Spleen (tissue), 11 donors: ENCODE measurements around the gene COQ10A. TPM values are rescaled to one million over a fixed set of nuclear protein-coding genes. Genes with fewer than 3 reads are reported as not detected.

Source experiments
- DNase-seq: peaks from one replicate; pipeline ENCODE4 v3.0.0-alpha.2; 2020
- H3K27ac ChIP-seq, 8 donors: fragments of 200-600 bp; sonication (generic) in 7 of 8; 1 replicate in 4 of 8; 2 replicates in 4 of 8; pipeline versions ENCODE4 v1.5.0 to v1.8.0; 2016 to 2021; ENCODE audit warnings: inconsistent platforms in 4 of 8, mild to moderate bottlenecking in 4 of 8, moderate library complexity in 1 of 8
- H3K27me3 ChIP-seq, 7 donors: fragments of 200-600 bp; sonication (generic) in 6 of 7; replicated peaks in 1 of 7; 1 replicate in 4 of 7; 2 replicates in 3 of 7; pipeline versions ENCODE4 v1.5.0 to v1.8.0; 2016 to 2021; ENCODE audit warnings: inconsistent platforms in 3 of 7, mild to moderate bottlenecking in 1 of 7
- H3K36me3 ChIP-seq, 6 donors: fragments of 200-600 bp; sonication (generic) in 5 of 6; 1 replicate in 4 of 6; 2 replicates in 2 of 6; pipeline versions ENCODE4 v1.5.0 to v1.8.0; 2016 to 2021; ENCODE audit warnings: inconsistent platforms in 2 of 6
- H3K4me1 ChIP-seq, 6 donors: fragments of 200-600 bp; sonication (generic) in 5 of 6; 1 replicate in 3 of 6; 2 replicates in 3 of 6; pipeline versions ENCODE4 v1.5.0 to v1.8.0; 2016 to 2021; ENCODE audit warnings: inconsistent platforms in 3 of 6
- H3K4me3 ChIP-seq, 8 donors: fragments of 200-600 bp; sonication (generic) in 7 of 8; 1 replicate in 4 of 8; 2 replicates in 4 of 8; pipeline versions ENCODE4 v1.5.0 to v1.8.0; 2016 to 2021; ENCODE audit warnings: inconsistent platforms in 4 of 8, mild to moderate bottlenecking in 4 of 8, moderate library complexity in 2 of 8
- H3K9me3 ChIP-seq, 8 donors: fragments of 200-600 bp; sonication (generic) in 7 of 8; 1 replicate in 4 of 8; 2 replicates in 4 of 8; pipeline versions ENCODE4 v1.5.0 to v1.8.0; 2016 to 2021; ENCODE audit warnings: inconsistent platforms in 4 of 8
- CTCF ChIP-seq, 11 experiments: fragments of 200-600 bp in 7 of 11; fragments of 450-650 bp in 4 of 11; sonication (generic) in 4 of 11; IDR thresholded peaks in 8 of 11; conservative IDR thresholded peaks in 3 of 11; 1 replicate in 7 of 11; 2 replicates in 4 of 11; pipeline versions ENCODE4 v1.4.0 to v1.8.0; 2016 to 2021; ENCODE audit warnings: antibody characterized with exemption in 11 of 11, inconsistent platforms in 4 of 11, mild to moderate bottlenecking in 1 of 11
- POLR2A ChIP-seq, 3 donors: fragments of 450-650 bp; IDR thresholded peaks; one replicate each; pipeline ENCODE4 v1.5.1; 2017; ENCODE audit warnings: antibody characterized with exemption in 3 of 3, mild to moderate bottlenecking in 1 of 3
- POLR2AphosphoS5 ChIP-seq, 3 donors: sonication (generic); formaldehyde crosslinking; IDR thresholded peaks; one replicate each; pipeline ENCODE4 v1.5.1; 2017; ENCODE audit warnings: antibody characterized with exemption in 3 of 3
- WGBS, 5 donors: extraction: QIAGEN DNeasy Blood & Tissue Kit in 3 of 5; methylation state at CpG; one replicate each; pipeline versions ENCODE4 v1.1.5 to v1.1.7; 2013 to 2018; 5-methylcytosine and 5-hydroxymethylcytosine counted together
- intact Hi-C: fragments of 100-400 bp; cut with DNase I; formaldehyde crosslinking; loops from one replicate; pipeline ENCODE4 v1.15.0; 2023; ENCODE audit warnings: low total_unique reads
- polyA plus RNA-seq, 3 donors: library from polyadenylated mRNA; stranded (reverse); fragments of 200-250 nt; gene quantifications; one replicate each; pipeline ENCODE4 v1.2.1, GENCODE V29; 2013
- total RNA-seq, 7 donors: library from RNA; depleted of rRNA in 3 of 7; stranded (reverse); fragments of >200 nt in 3 of 7; fragmentation: NEBNext Ultra II Directional in 4 of 7; extraction: Animal tissue kit (Norgen Biotek cat#: 25700) in 4 of 7; gene quantifications; one replicate each; pipeline versions ENCODE4 v1.1.0 to v1.2.1, GENCODE V29; 2016 to 2021
- donor health status: healthy with polysubstance abuse.
- donor health status: DM: no; HTN: no; CAD: no; lungs with moderate emphysema.
- donor health status: DM: no; HTN: no; CAD: no.
- donor health status: Bipolar disorder and iron deficiency.
- donor health status: healthy.
- donor health status: DM: no; HTN: no; CAD: no.
- donor health status: DM: yes; HTN: yes; CAD: no.

The COQ10A gene
- total and polyA plus RNA-seq, 10 donors: 13.9 to 37.3 (median 20.1) TPM

- Histone ChIP-seq H3K4me3 (no peak overlapping the region), H3K27me3 (no peaks in the 10 kb centered on the region), H3K27ac (no peak overlapping the region), H3K36me3 (peaks cover 0 to 54% (median 26%) of the 10 kb centered on the region in 6 donors), H3K4me1 (no peaks in the 10 kb centered on the region), H3K9me3 (no peaks in the 10 kb centered on the region)
- intact Hi-C loops: no loop called here
- no peak for TF ChIP-seq POLR2AphosphoS5 (IDR thresholded peaks at IDR 0.05)
- TF ChIP-seq CTCF (IDR thresholded peaks at IDR 0.05 in 8 of 11, conservative IDR thresholded peaks at IDR 0.05 in 3 of 11): no peak
- no peak for TF ChIP-seq POLR2A (IDR thresholded peaks at IDR 0.05)
- no peak for DNase-seq
- 91 to 97% (median 96%) methylated on average over 6 of the region's 6 CpGs for WGBS, 5 donors
These were observed 30.7 kb upstream of the COQ10A start for GRCh38 chr12:56236091-56236490.

GRCh38 chr12:56236985-56237384 is 29.8 kb upstream of the COQ10A start:
- H3K27ac ChIP-seq: no peak overlapping the region
- no peak for DNase-seq
- intact Hi-C loops: no loop called here
- H3K4me1 ChIP-seq: peaks cover 0 to under 1% (median 0%) of the 10 kb centered on the region in 6 donors
- no peaks in the 10 kb centered on the region for H3K27me3 ChIP-seq
- no peaks in the 10 kb centered on the region for H3K9me3 ChIP-seq
- TF ChIP-seq CTCF (IDR thresholded peaks at IDR 0.05 in 8 of 11, conservative IDR thresholded peaks at IDR 0.05 in 3 of 11) (no peak), POLR2AphosphoS5 (IDR thresholded peaks at IDR 0.05) (no peak), POLR2A (IDR thresholded peaks at IDR 0.05) (no peak)
- peaks cover 0 to 63% (median 34%) of the 10 kb centered on the region in 6 donors for H3K36me3 ChIP-seq
- WGBS, 5 donors: 61 to 79% (median 72%) methylated on average over 3 to 5 of the region's 5 CpGs
- no peak overlapping the region for H3K4me3 ChIP-seq

- Histone ChIP-seq H3K27me3 (no peaks in the 10 kb centered on the region), H3K9me3 (no peaks in the 10 kb centered on the region), H3K27ac (no peak overlapping the region), H3K36me3 (peaks cover 0 to 68% (median 40%) of the 10 kb centered on the region in 6 donors), H3K4me1 (peaks cover 0 to 6% (median 0%) of the 10 kb centered on the region in 6 donors), H3K4me3 (no peak overlapping the region)
- TF ChIP-seq POLR2AphosphoS5 (IDR thresholded peaks at IDR 0.05) (no peak), CTCF (IDR thresholded peaks at IDR 0.05 in 8 of 11, conservative IDR thresholded peaks at IDR 0.05 in 3 of 11) (no peak), POLR2A (IDR thresholded peaks at IDR 0.05) (no peak)
- no peak for DNase-seq
- intact Hi-C loops: no loop called here
- WGBS, 5 donors: 75 to 87% (median 84%) methylated on average over 10 to 11 of the region's 11 CpGs
These were observed 29.2 kb upstream of the COQ10A start for GRCh38 chr12:56237552-56237951.

- Histone ChIP-seq H3K36me3 (peaks cover 4 to 100% (median 77%) of the 10 kb centered on the region in 6 donors), H3K27me3 (no peaks in the 10 kb centered on the region), H3K4me1 (peaks cover 0 to 24% (median 0%) of the 10 kb centered on the region in 6 donors), H3K27ac (no peak overlapping the region), H3K9me3 (no peaks in the 10 kb centered on the region), H3K4me3 (no peak overlapping the region)
- intact Hi-C loops: no loop called here
- no peak for TF ChIP-seq POLR2A (IDR thresholded peaks at IDR 0.05)
- TF ChIP-seq CTCF (IDR thresholded peaks at IDR 0.05 in 8 of 11, conservative IDR thresholded peaks at IDR 0.05 in 3 of 11): no peak
- TF ChIP-seq POLR2AphosphoS5 (IDR thresholded peaks at IDR 0.05): no peak
- no peak for DNase-seq
- 76 to 89% (median 86%) methylated on average over 9 of the region's 9 CpGs for WGBS, 5 donors
These were observed 25.1 kb upstream of the COQ10A start for GRCh38 chr12:56241424-56242303.
